Upper lobe of left lung (tissue), 6 donors: ENCODE results near the gene RNF215. TPM values are rescaled to one million over a fixed set of nuclear protein-coding genes. Genes with fewer than 3 reads are reported as not detected.
"Not testable (repeated sequence)": the region's sequence is repeated elsewhere in the genome, so short reads cannot be mapped to it uniquely, and the experiment has no call there.

Source experiments
- ATAC-seq, 2 donors: fragments of 200-7000 bp; cut with Tn5 transposase; one replicate each; pipeline ENCODE4 v1.9.1; 2022; ENCODE audit warnings: mild to moderate bottlenecking in 2 of 2, moderate library complexity in 2 of 2; ENCODE audit not compliant: low FRiP score in 2 of 2
- DNase-seq, 2 donors: peaks; one replicate each; pipeline ENCODE4 v3.0.0-alpha.2; 2019 to 2020
- H3K27ac ChIP-seq, 4 donors: fragments of 200-600 bp; sonication (generic); one replicate each; pipeline ENCODE4 v1.5.1; 2016 to 2019
- H3K27me3 ChIP-seq, 4 donors: fragments of 200-600 bp; sonication (generic); one replicate each; pipeline ENCODE4 v1.5.1; 2017 to 2019
- H3K36me3 ChIP-seq, 4 donors: fragments of 200-600 bp; sonication (generic); one replicate each; pipeline ENCODE4 v1.5.1; 2016 to 2019
- H3K4me1 ChIP-seq, 4 donors: fragments of 200-600 bp; sonication (generic); one replicate each; pipeline ENCODE4 v1.5.1; 2018 to 2019
- H3K4me3 ChIP-seq, 4 donors: fragments of 200-600 bp; sonication (generic); one replicate each; pipeline ENCODE4 v1.5.1; 2017 to 2019; ENCODE audit warnings: mild to moderate bottlenecking in 2 of 4, moderate library complexity in 1 of 4
- H3K9me3 ChIP-seq, 4 donors: fragments of 200-600 bp; sonication (generic); one replicate each; pipeline ENCODE4 v1.5.1; 2018 to 2019
- CTCF ChIP-seq, 6 experiments: fragments of 450-650 bp in 4 of 6; fragments of 200-600 bp in 2 of 6; sonication (generic) in 2 of 6; IDR thresholded peaks; one replicate each; pipeline ENCODE4 v1.5.1; 2016 to 2019; ENCODE audit warnings: antibody characterized with exemption in 6 of 6
- EP300 ChIP-seq, 4 donors: sonication (generic); formaldehyde crosslinking; IDR thresholded peaks; one replicate each; pipeline ENCODE4 v1.5.1; 2017; ENCODE audit warnings: antibody characterized with exemption in 4 of 4, control low read depth in 2 of 4
- POLR2A ChIP-seq, 4 donors: fragments of 450-650 bp; IDR thresholded peaks; one replicate each; pipeline ENCODE4 v1.5.1; 2016 to 2017; ENCODE audit warnings: antibody characterized with exemption in 4 of 4, mild to moderate bottlenecking in 2 of 4
- POLR2AphosphoS5 ChIP-seq, 2 donors: sonication (generic); formaldehyde crosslinking; IDR thresholded peaks; one replicate each; pipeline ENCODE4 v1.5.1; 2017; ENCODE audit warnings: antibody characterized with exemption in 2 of 2
- WGBS, 2 donors: methylation state at CpG; one replicate each; pipeline ENCODE4 v1.1.5; 2017 to 2018; 5-methylcytosine and 5-hydroxymethylcytosine counted together
- total RNA-seq, 6 donors: library from RNA; depleted of rRNA in 4 of 6; stranded (reverse); fragments of >200 nt in 4 of 6; gene quantifications; one replicate each; pipeline versions ENCODE4 v1.1.0 to v1.2.1, GENCODE V29; 2016 to 2021
- donor health status: DM: no; HTN: no; CAD: no; lungs with moderate emphysema.
- donor health status: DM: no; HTN: yes; CAD: no; lungs with severe emphysema.

RNF215 gene
- total RNA-seq, 6 donors from 2014 or later = 9.3 to 30.3 (median 16.5) TPM

- Histone ChIP-seq H3K4me3 (no peak overlapping the region), H3K4me1 (peaks cover 11 to 18% (median 13%) of the 10 kb centered on the region in 4 donors), H3K27me3 (peaks cover 0 to 18% (median 0%) of the 10 kb centered on the region in 4 donors), H3K36me3 (peaks cover 0 to 4% (median 0%) of the 10 kb centered on the region in 4 donors), H3K9me3 (no peaks in the 10 kb centered on the region), H3K27ac (no peak overlapping the region)
- WGBS, 2 donors = 85 to 91% methylated on average over 5 of the region's 5 CpGs
- TF ChIP-seq POLR2AphosphoS5 (IDR thresholded peaks at IDR 0.05) (no peak), POLR2A (IDR thresholded peaks at IDR 0.05) (no peak), EP300 (IDR thresholded peaks at IDR 0.05) (no peak)
- ATAC-seq = no peak
- DNase-seq = no peak
Observed at GRCh38 chr22:30402028-30402765, 15.0 kb upstream of the RNF215 start.

GRCh38 chr22:30401024-30401423 is 13.8 kb upstream of the RNF215 start:
- ATAC-seq, H3K27ac ChIP-seq, DNase-seq, H3K9me3 ChIP-seq, H3K4me3 ChIP-seq, H3K36me3 ChIP-seq: not testable (repeated sequence)
- WGBS, 2 donors = 93 to 99% methylated on average over 3 of the region's 3 CpGs
- H3K27me3 ChIP-seq = peaks cover 0 to 26% (median 0%) of the 10 kb centered on the region in 4 donors
- peaks cover 20 to 27% (median 22%) of the 10 kb centered on the region in 4 donors for H3K4me1 ChIP-seq

GRCh38 chr22:30400159-30400558 is 12.9 kb upstream of the RNF215 start:
- Histone ChIP-seq H3K9me3 (no peaks in the 10 kb centered on the region), H3K36me3 (no peaks in the 10 kb centered on the region), H3K4me1 (peaks cover 20 to 27% (median 22%) of the 10 kb centered on the region in 4 donors), H3K4me3 (no peak overlapping the region), H3K27ac (no peak overlapping the region), H3K27me3 (peaks cover 0 to 26% (median 0%) of the 10 kb centered on the region in 4 donors)
- TF ChIP-seq POLR2AphosphoS5 (IDR thresholded peaks at IDR 0.05) (no peak), CTCF (IDR thresholded peaks at IDR 0.05) (no peak), POLR2A (IDR thresholded peaks at IDR 0.05) (no peak), EP300 (IDR thresholded peaks at IDR 0.05) (no peak)
- ATAC-seq = no peak
- WGBS, 2 donors = 77 to 82% methylated on average over 1 of the region's 1 CpG
- no peak for DNase-seq

- ATAC-seq (no peak), DNase-seq (no peak)
- peaks cover 0 to 26% (median 0%) of the 10 kb centered on the region in 4 donors for H3K27me3 ChIP-seq
- no peak overlapping the region for H3K4me3 ChIP-seq
- H3K27ac ChIP-seq = no peak overlapping the region
- H3K9me3 ChIP-seq = no peaks in the 10 kb centered on the region
- TF ChIP-seq POLR2A (IDR thresholded peaks at IDR 0.05) = no peak
- TF ChIP-seq POLR2AphosphoS5 (IDR thresholded peaks at IDR 0.05) = no peak
- no peak for TF ChIP-seq EP300 (IDR thresholded peaks at IDR 0.05)
- no peak for TF ChIP-seq CTCF (IDR thresholded peaks at IDR 0.05)
- H3K36me3 ChIP-seq = no peaks in the 10 kb centered on the region
- peaks cover 20 to 27% (median 22%) of the 10 kb centered on the region in 4 donors for H3K4me1 ChIP-seq
- WGBS, 2 donors = 79 to 91% methylated on average over 5 of the region's 5 CpGs
Observed at GRCh38 chr22:30399718-30400117, 12.5 kb upstream of the RNF215 start.

- H3K4me1 ChIP-seq = peaks cover 20 to 27% (median 22%) of the 10 kb centered on the region in 4 donors
- no peak for DNase-seq
- no peak for ATAC-seq
Observed at GRCh38 chr22:30398685-30399680, 11.8 kb upstream of the RNF215 start.

More at GRCh38 chr22:30398685-30399680, 11.8 kb upstream of the RNF215 start:
- 64 to 74% methylated on average over 23 to 25 of the region's 25 CpGs for WGBS, 2 donors
- peaks cover 0 to 26% (median 0%) of the 10 kb centered on the region in 4 donors for H3K27me3 ChIP-seq
- no peaks in the 10 kb centered on the region for H3K9me3 ChIP-seq
- no peaks in the 10 kb centered on the region for H3K36me3 ChIP-seq
- no peak overlapping the region for H3K27ac ChIP-seq
- TF ChIP-seq POLR2A (IDR thresholded peaks at IDR 0.05) = no peak
- no peak for TF ChIP-seq EP300 (IDR thresholded peaks at IDR 0.05)
- no peak for TF ChIP-seq POLR2AphosphoS5 (IDR thresholded peaks at IDR 0.05)
- H3K4me3 ChIP-seq = no peak overlapping the region
